Measurements from ENCODE around the gene DTX2. TPM values are rescaled to one million over a fixed set of nuclear protein-coding genes. Genes with fewer than 3 reads are reported as not detected.
"Not testable (repeated sequence)": the region's sequence is repeated elsewhere in the genome, so short reads cannot be mapped to it uniquely, and the experiment has no call there.

Gene DTX2
- total RNA-seq, 2 donors from 2014 or later = 23.6 to 26.3 TPM

- Mint-ChIP-seq H3K27me3 (no peaks in the 10 kb centered on the region), H3K36me3 (ENCODE audit: low read depth) (peaks cover 3% of the 10 kb centered on the region), H3K4me1 (peaks cover 2% of the 10 kb centered on the region), H3K27ac (no peak overlapping the region), H3K4me3 (no peak overlapping the region)
- ATAC-seq (no peak), DNase-seq (no peak)
- H3K9me3 ChIP-seq (ENCODE audit: control insufficient read depth, low read length, poor library complexity, severe bottlenecking) = no peaks in the 10 kb centered on the region
Measured at GRCh38 chr7:76505168-76506080, 43.9 kb downstream of the DTX2 start.

DNA sequence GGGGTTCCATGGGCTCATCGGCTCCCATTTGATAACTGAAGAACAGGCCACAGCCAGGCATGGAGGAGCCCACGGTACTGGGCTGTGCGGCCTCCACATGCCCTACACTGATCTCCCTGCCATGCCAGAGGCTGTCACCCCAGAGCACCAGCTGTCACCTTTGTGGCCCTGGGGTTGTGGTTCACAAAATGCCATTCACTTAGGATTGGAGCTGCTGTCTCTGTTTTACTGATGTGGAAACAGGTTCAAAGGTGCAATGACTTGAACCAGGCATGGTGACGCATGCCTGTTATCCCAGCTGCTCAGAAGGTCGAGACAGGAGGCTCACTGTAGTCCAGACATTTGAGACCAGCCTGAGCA, 44.6 kb downstream of the DTX2 start:
- Mint-ChIP-seq H3K27me3 (no peaks in the 10 kb centered on the region), H3K4me1 (peaks cover 2% of the 10 kb centered on the region), H3K4me3 (no peak overlapping the region), H3K27ac (no peak overlapping the region), H3K36me3 (ENCODE audit: low read depth) (peaks cover 3% of the 10 kb centered on the region)
- DNase-seq (no peak), ATAC-seq (no peak)
- no peaks in the 10 kb centered on the region for H3K9me3 ChIP-seq (ENCODE audit: control insufficient read depth, low read length, poor library complexity, severe bottlenecking)

DNA sequence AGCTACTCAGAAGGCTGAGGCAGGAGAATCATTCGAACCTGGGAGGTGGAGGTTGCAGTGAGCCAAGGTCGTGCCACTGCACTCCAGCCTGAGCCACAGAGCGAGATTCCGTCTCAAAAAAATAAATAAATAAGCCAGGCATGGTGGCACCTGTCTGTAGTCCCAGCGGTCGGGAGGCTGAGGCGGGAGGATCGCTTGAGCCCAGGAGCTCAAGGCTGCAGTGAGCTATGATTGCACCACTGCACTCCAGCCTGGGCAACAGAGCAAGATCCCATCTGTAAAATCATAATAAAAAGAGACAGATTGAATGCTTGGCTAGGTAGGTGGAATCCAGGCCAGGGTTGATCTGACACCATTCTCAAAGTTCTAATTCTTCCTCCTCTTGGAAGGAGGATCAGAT, 45.1 kb downstream of the DTX2 start:
- H3K36me3 Mint-ChIP-seq (ENCODE audit: low read depth); H3K9me3 ChIP-seq (ENCODE audit: control insufficient read depth, low read length, poor library complexity, severe bottlenecking); H3K27me3 Mint-ChIP-seq; H3K4me3 Mint-ChIP-seq; DNase-seq; H3K4me1 Mint-ChIP-seq; ATAC-seq; H3K27ac Mint-ChIP-seq: not testable (repeated sequence)

GRCh38 chr7:76507723-76508406, 46.4 kb downstream of the DTX2 start:
- no peak overlapping the region for H3K4me3 Mint-ChIP-seq
- no peaks in the 10 kb centered on the region for H3K36me3 Mint-ChIP-seq (ENCODE audit: low read depth)
- no peaks in the 10 kb centered on the region for H3K9me3 ChIP-seq (ENCODE audit: control insufficient read depth, low read length, poor library complexity, severe bottlenecking)
- DNase-seq = no peak
- H3K27ac Mint-ChIP-seq = no peak overlapping the region
- no peak for ATAC-seq
- H3K27me3 Mint-ChIP-seq = no peaks in the 10 kb centered on the region
- peaks cover 2% of the 10 kb centered on the region for H3K4me1 Mint-ChIP-seq

DNA sequence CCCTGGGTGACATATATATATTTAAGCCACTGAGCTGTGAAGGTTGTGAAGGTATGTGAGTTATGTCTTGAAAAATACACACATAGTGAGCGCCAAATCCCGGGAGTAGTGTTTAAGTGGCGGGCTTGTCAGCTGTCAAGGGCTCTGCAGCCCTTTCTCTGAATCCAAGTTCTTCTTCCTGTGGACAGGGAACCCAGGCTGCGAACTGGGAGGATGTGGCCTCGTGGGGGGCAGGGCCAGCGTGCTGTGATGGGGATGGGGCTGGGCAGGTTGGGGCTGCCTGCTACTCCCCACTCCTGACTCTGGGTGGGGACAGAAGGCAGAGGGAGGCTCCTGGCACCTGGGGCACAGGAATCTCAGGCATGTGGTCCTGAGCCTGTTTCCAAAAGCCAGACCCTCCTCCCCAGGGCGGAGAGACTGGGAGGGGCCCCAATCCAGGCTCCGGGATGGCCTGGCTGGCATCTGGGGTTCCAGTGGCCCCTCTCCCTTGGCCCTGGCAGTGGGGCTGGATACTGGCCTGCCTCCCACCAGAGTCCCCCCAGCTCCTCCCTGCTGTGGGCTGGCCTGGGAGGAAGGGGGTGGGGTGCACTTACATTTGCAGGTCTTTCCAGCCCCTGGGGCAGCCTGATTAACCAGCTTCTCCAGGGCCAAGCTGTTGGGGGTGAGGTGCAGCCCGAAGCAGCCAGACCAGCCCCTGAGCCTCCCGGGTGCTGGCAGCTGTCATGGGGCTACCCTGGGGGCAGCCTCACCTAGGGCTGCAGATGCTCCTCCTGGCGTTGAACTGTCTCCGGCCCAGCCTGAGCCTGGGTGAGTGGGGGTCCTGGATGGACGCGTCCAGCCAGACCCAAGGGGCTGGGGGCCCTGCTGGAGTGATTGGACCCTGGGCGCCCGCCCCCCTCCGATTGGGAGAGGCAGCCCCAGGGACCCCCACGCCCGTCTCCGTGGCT, 48.7 kb downstream of the DTX2 start, which contains the start of gene UPK3B:
Gene UPK3B (plus strand): TSS at position 622 of the 947 bp plus-strand sequence. CDS start 101 bp downstream, at position 723.
- no peaks in the 10 kb centered on the region for H3K36me3 Mint-ChIP-seq (ENCODE audit: low read depth)
- ATAC-seq (no peak), DNase-seq (no peak)
- no peak within 1 kb of the TSS for H3K4me3 Mint-ChIP-seq
- no peaks in the 10 kb centered on the region for H3K9me3 ChIP-seq (ENCODE audit: control insufficient read depth, low read length, poor library complexity, severe bottlenecking)
- no peaks in the 10 kb centered on the region for H3K4me1 Mint-ChIP-seq
- no peaks in the 10 kb centered on the region for H3K27me3 Mint-ChIP-seq
- H3K27ac Mint-ChIP-seq = no peak within 1 kb of the TSS

DNA sequence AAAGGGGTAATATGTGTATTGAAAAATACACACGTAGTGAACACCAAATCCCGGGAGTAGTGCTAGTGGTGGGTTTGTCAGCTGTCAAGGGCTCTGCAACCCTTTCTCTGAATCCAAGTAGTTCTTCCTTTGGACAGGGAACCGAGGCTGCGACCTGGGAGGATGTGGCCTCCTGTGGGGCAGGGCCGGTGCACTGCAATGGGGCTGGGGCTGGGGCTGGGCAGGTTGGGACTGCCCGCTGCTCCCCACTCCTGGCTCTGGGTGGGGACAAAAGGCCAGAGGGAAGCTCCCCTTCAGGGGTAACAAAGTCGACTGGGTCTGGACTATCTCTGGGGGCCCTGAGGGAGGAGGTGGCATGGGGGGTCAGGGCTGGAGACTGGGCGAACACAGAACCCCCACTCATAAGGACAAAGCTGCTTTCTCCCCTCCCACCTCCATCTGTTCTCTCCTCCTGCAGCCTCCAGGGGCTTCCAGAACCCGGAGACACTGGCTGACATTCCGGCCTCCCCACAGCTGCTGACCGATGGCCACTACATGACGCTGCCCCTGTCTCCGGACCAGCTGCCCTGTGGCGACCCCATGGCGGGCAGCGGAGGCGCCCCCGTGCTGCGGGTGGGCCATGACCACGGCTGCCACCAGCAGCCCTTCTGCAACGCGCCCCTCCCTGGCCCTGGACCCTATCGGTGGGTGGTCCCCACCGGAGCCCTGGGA, 49.8 kb downstream of the DTX2 start:
- not testable (repeated sequence) for H3K36me3 Mint-ChIP-seq (ENCODE audit: low read depth); H3K4me3 Mint-ChIP-seq; H3K27ac Mint-ChIP-seq; ATAC-seq; H3K4me1 Mint-ChIP-seq; DNase-seq; H3K27me3 Mint-ChIP-seq; H3K9me3 ChIP-seq (ENCODE audit: control insufficient read depth, low read length, poor library complexity, severe bottlenecking)

DNA sequence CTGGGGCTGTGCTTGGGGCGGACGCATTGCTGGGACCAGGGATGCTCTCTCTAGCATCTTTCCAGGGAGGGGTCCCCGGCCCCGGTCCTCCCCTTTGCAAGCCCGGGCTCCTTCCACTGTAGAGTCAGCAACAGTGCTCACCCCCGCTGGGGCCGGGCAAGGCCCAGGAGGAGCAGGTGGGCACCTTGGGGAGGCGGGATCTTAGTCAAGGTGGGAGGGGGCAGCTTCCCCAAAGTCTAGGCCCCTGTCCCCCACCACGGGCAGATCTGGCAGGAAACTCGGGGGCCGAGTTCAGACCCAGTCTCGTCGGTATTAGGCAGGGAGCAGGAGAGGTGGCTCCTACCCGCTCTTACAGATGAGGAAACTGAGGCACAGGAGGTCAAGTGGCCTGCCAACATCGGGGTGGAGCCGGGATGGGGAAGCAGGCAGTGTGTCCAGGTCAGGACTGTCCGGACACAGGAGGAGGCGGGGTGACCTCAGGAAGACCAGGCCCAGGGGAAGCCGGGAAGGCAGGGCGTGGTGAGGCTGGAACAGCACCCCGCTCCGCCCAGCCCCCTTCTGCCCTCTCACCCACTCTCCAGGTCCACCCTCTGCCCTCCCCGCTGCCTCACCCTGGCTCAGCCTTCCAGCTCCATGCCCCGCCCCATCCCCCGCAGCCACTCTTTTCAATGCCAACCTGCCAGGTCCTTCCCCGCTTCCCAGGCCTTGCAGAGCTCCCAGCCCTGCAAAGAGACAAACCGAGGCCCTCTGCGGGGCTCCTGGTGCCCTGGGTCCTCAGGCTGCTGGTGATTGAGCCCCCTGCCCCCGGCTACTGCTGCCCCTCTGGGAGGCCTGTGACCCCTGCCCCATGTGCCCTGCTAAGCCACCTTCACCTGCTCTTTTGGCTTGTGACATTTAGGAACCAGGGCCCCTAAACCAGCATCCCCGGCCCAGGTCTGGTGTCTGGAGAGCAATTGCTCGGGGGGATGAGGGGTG, 50.7 kb downstream of the DTX2 start:
- not testable (repeated sequence) for DNase-seq; H3K4me3 Mint-ChIP-seq; H3K36me3 Mint-ChIP-seq (ENCODE audit: low read depth); H3K4me1 Mint-ChIP-seq; H3K27me3 Mint-ChIP-seq; H3K9me3 ChIP-seq (ENCODE audit: control insufficient read depth, low read length, poor library complexity, severe bottlenecking); ATAC-seq; H3K27ac Mint-ChIP-seq

DNA sequence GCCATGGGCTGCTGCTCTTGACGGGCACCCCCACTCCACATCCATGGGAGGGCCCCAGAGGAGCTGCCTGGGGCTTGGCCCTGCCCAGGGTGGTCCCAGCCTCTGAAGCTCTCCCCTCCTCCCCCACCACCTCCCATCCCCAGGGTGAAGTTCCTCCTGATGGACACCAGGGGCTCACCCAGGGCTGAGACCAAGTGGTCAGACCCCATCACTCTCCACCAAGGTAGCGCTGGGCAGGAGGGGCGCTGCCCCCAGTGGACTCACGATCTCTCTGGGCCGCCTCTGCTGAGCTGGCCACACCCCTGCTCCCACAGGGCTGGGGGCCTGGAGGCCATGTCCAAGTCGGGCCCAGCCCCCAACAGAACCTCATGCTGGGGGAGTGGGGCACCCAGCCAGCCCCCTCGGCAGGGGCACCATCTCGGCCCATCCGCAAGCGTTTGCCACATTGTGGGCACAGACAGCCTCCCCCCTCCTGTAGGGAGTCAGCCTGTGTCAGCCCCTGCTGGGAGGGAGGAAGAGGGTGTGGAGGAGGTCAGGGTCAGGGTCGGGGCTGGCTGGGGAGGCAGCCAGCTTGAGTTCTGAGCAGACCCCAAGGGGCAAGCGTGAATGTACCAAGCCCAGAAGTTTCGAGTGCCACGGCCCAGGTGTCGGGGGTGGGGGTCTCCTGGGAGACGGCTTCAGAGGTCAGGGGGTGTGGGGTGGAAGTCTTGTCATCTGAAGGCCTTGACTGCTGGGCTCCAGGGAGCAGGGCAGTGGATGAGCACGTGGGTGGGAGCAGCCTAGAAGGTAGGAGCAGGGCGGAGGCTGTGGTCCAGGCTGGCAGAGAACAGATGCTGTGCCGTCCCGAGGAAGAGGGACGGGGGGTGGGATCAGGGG, 51.7 kb downstream of the DTX2 start:
- ATAC-seq (no peak), DNase-seq (no peak)
- H3K36me3 Mint-ChIP-seq (ENCODE audit: low read depth) = no peaks in the 10 kb centered on the region
- H3K27ac Mint-ChIP-seq = no peak overlapping the region
- H3K9me3 ChIP-seq (ENCODE audit: control insufficient read depth, low read length, poor library complexity, severe bottlenecking) = no peaks in the 10 kb centered on the region
- H3K27me3 Mint-ChIP-seq = no peaks in the 10 kb centered on the region
- H3K4me3 Mint-ChIP-seq = no peak overlapping the region
- H3K4me1 Mint-ChIP-seq = peaks cover 2% of the 10 kb centered on the region

- Mint-ChIP-seq H3K27me3 (no peaks in the 10 kb centered on the region), H3K36me3 (ENCODE audit: low read depth) (no peaks in the 10 kb centered on the region), H3K4me3 (no peak overlapping the region), H3K27ac (no peak overlapping the region), H3K4me1 (peaks cover 2% of the 10 kb centered on the region)
- no peak for ATAC-seq
- no peak for DNase-seq
- no peaks in the 10 kb centered on the region for H3K9me3 ChIP-seq (ENCODE audit: control insufficient read depth, low read length, poor library complexity, severe bottlenecking)
Measured at GRCh38 chr7:76513817-76514799, 52.6 kb downstream of the DTX2 start.

DNA sequence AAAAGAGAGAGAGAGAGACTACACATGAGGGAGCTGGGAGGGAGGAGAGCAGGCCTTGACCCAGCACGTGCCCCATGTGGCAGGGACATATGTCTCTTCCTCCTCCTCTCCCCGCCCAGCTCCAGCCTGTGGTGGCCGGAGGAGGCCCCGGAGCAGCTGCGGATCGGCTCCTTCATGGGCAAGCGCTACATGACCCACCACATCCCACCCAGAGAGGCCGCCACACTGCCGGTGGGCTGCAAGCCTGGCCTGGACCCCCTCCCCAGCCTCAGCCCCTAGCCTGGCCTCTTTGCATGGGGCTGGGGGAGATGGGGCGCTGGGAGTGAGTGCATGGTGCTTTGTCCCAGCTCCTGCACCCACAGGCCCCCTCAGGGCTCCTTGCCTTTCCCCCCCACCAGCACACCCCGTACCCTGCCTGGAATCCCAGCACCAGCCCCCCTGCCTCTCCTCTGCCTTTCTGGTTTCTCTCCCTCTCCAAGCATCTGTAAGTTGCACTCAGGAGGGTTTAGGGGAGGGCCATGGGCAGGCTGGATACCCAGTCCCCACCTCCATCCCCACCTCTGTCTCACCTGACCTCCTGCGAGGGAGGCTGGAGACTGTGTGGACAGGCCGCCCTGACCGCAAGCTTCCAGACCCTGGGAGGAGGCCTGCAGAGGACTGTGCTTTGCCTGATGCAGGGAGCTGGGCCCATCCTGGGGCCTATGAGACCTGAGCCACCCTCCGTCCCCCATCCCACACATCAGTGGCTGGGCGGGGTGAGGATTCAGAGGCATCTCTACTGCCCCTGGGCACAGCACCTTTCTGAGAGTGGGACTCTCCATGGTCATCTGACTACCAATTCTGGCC, 53.6 kb downstream of the DTX2 start:
- H3K9me3 ChIP-seq (ENCODE audit: control insufficient read depth, low read length, poor library complexity, severe bottlenecking) = no peaks in the 10 kb centered on the region
- Mint-ChIP-seq H3K27me3 (no peaks in the 10 kb centered on the region), H3K36me3 (ENCODE audit: low read depth) (no peaks in the 10 kb centered on the region), H3K4me3 (no peak overlapping the region), H3K4me1 (peaks cover 2% of the 10 kb centered on the region), H3K27ac (no peak overlapping the region)
- DNase-seq (no peak), ATAC-seq (no peak)

Measured in T-helper 17 cell (primary cell).